WTC11 (cell line): ENCODE results near the gene KHK. TPM values are rescaled to one million over a fixed set of nuclear protein-coding genes. Genes with fewer than 3 reads are reported as not detected.

ENCODE experiments used
- ATAC-seq: fragments of 200-7000 bp; cut with Tn5 transposase; 2 replicates; pipeline ENCODE4 v1.10.0; 2021; ENCODE audit warnings: mild to moderate bottlenecking, moderate library complexity
- CTCF ChIA-PET: fragments of 300-600 bp; sonication (Branson Sonifier 250); formaldehyde crosslinking; loops from one replicate; lab custom pipeline; 2021; ENCODE audit warnings: antibody characterized with exemption; lab: Charles Lee
- POLR2A ChIA-PET: fragments of 350-600 bp; sonication (Branson Sonifier 250); formaldehyde crosslinking; loops from one replicate; lab custom pipeline; 2021; ENCODE audit warnings: antibody characterized with exemption; lab: Charles Lee
- DNase-seq: peaks from one replicate; pipeline ENCODE4 v3.0.0; 2021; ENCODE audit warnings: low spot score
- H3K27ac Mint-ChIP-seq: 2 replicates; pipeline ENCODE4 v1.8.0; 2021; ENCODE audit warnings: mixed read lengths
- H3K27me3 Mint-ChIP-seq: 2 replicates; pipeline ENCODE4 v1.8.0; 2021; ENCODE audit warnings: low read depth, mild to moderate bottlenecking, moderate library complexity, mixed read lengths
- H3K36me3 Mint-ChIP-seq: 2 replicates; pipeline ENCODE4 v1.8.0; 2021; ENCODE audit warnings: mixed read lengths
- H3K4me1 Mint-ChIP-seq: 2 replicates; pipeline ENCODE4 v1.8.0; 2022; ENCODE audit warnings: mixed read lengths
- H3K4me3 Mint-ChIP-seq: 2 replicates; pipeline ENCODE4 v1.8.0; 2021; ENCODE audit warnings: mild to moderate bottlenecking, moderate library complexity, mixed read lengths
- H3K9me3 Mint-ChIP-seq: 2 replicates; pipeline ENCODE4 v1.8.0; 2021; ENCODE audit warnings: mixed read lengths
- CBFB ChIP-seq: sonication (generic); formaldehyde crosslinking; IDR thresholded peaks from 2 replicates; pipeline ENCODE4 v1.8.1; 2022; ENCODE audit warnings: mild to moderate bottlenecking, low read depth, missing genetic modification reagents
- JUN ChIP-seq: sonication (generic); formaldehyde crosslinking; IDR thresholded peaks from 2 replicates; pipeline ENCODE4 v1.8.0; 2023; ENCODE audit warnings: mild to moderate bottlenecking, missing genetic modification reagents
- OVOL2 ChIP-seq: fragments of 250-450 bp; sonication (Bioruptor Pico); IDR thresholded peaks from 2 replicates; pipeline ENCODE4 v1.9.0; 2021; ENCODE audit warnings: mild to moderate bottlenecking, borderline replicate concordance
- SOX15 ChIP-seq: fragments of 250-450 bp; sonication (Bioruptor Pico); IDR thresholded peaks from 2 replicates; pipeline ENCODE4 v1.9.0; 2021; ENCODE audit warnings: mild to moderate bottlenecking
- ZNF121 ChIP-seq: sonication (generic); formaldehyde crosslinking; IDR thresholded peaks from 2 replicates; pipeline ENCODE4 v1.8.0; 2023; ENCODE audit warnings: missing genetic modification reagents
- ZNF396 ChIP-seq: fragments of 250-450 bp; sonication (Bioruptor Pico); IDR thresholded peaks from 2 replicates; pipeline ENCODE4 v1.8.0; 2021; ENCODE audit warnings: mild to moderate bottlenecking, moderate library complexity, borderline replicate concordance
- ZNF423 ChIP-seq: fragments of 250-450 bp; sonication (Bioruptor Pico); IDR thresholded peaks from 2 replicates; pipeline ENCODE4 v2.1.2; 2022; ENCODE audit warnings: mild to moderate bottlenecking, moderate library complexity
- total RNA-seq: library from RNA; stranded (reverse); gene quantifications from 3 replicates; pipeline ENCODE4 v1.2.3, GENCODE V29; 2021
- TF ChIP-seq, protein P1 (sequence below): sonication (generic); formaldehyde crosslinking; IDR thresholded peaks from 2 replicates; pipeline ENCODE4 v1.8.0; 2022; ENCODE audit warnings: mild to moderate bottlenecking, missing genetic modification reagents
- TF ChIP-seq, protein P2 (sequence below): sonication (generic); formaldehyde crosslinking; IDR thresholded peaks from 2 replicates; pipeline ENCODE4 v1.8.0; 2022; ENCODE audit warnings: mild to moderate bottlenecking, missing genetic modification reagents
- TF ChIP-seq, protein P3 (sequence below): sonication (generic); formaldehyde crosslinking; IDR thresholded peaks from 2 replicates; pipeline ENCODE4 v1.8.1; 2022; ENCODE audit warnings: mild to moderate bottlenecking, moderate library complexity, missing genetic modification reagents
- TF ChIP-seq, protein P4 (sequence below): sonication (generic); formaldehyde crosslinking; IDR thresholded peaks from 2 replicates; pipeline ENCODE4 v1.8.1; 2022; ENCODE audit warnings: mild to moderate bottlenecking, missing genetic modification reagents, moderate library complexity, borderline replicate concordance
- TF ChIP-seq, protein P5 (sequence below): sonication (generic); formaldehyde crosslinking; IDR thresholded peaks from 2 replicates; pipeline ENCODE4 v1.8.1; 2022; ENCODE audit warnings: missing genetic modification reagents, borderline replicate concordance
- TF ChIP-seq, protein P6 (sequence below): sonication (generic); formaldehyde crosslinking; IDR thresholded peaks from 2 replicates; pipeline ENCODE4 v1.8.0; 2023; ENCODE audit warnings: missing genetic modification reagents, mild to moderate bottlenecking, borderline replicate concordance

KHK gene
- total RNA-seq, 1 experiment from 2014 or later, result 17.4 TPM

DNA sequence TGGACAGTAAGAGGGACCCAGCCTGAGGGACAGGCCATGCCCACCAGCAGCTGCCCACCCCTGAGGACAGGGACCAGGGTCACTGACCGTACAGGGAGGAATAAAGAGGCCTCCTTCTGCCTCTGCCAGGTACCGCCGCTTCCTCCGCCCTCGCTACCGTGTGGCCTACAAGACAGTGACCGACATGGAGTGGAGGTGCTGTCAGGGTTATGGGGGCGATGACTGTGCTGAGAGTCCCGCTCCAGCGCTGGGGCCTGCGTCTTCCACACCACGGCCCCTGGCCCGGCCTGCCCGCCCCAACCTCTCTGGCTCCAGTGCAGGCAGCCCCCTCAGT is 6.0 kb upstream of the KHK start:
- H3K27ac Mint-ChIP-seq, result no peak overlapping the region
- ChIA-PET CTCF (interaction anchor here (0.7 to 1.7 kb wide), 13 partner anchors 9 to 234 kb away, joined by 3 to 29 read pairs (median 5); partner anchors contain the start of genes AGBL5 and OST4), POLR2A (interaction anchor here (1.0 to 1.3 kb wide), 3 partner anchors 8 to 30 kb away, joined by 3 to 5 read pairs (median 5); partner anchors contain the start of gene OST4)
- peaks cover 24% of the 10 kb centered on the region for H3K27me3 Mint-ChIP-seq
- H3K4me3 Mint-ChIP-seq, result no peak overlapping the region; the same call in 1 of the 2 replicates
- H3K9me3 Mint-ChIP-seq, result no peaks in the 10 kb centered on the region
- peaks cover 27% of the 10 kb centered on the region for H3K4me1 Mint-ChIP-seq
- DNase-seq (no peak), ATAC-seq (no peak)
- H3K36me3 Mint-ChIP-seq, result no peaks in the 10 kb centered on the region
- TF ChIP-seq, protein P1, sequence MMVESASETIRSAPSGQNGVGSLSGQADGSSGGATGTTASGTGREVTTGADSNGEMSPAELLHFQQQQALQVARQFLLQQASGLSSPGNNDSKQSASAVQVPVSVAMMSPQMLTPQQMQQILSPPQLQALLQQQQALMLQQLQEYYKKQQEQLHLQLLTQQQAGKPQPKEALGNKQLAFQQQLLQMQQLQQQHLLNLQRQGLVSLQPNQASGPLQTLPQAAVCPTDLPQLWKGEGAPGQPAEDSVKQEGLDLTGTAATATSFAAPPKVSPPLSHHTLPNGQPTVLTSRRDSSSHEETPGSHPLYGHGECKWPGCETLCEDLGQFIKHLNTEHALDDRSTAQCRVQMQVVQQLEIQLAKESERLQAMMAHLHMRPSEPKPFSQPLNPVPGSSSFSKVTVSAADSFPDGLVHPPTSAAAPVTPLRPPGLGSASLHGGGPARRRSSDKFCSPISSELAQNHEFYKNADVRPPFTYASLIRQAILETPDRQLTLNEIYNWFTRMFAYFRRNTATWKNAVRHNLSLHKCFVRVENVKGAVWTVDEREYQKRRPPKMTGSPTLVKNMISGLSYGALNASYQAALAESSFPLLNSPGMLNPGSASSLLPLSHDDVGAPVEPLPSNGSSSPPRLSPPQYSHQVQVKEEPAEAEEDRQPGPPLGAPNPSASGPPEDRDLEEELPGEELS, result no peak
- TF ChIP-seq ZNF423 (no peak), ZNF396 (CRISPR knock-in tag) (no peak), OVOL2 (CRISPR knock-in tag) (no peak), SOX15 (CRISPR knock-in tag) (no peak), ZNF121 (no peak)
- TF ChIP-seq, protein P2, sequence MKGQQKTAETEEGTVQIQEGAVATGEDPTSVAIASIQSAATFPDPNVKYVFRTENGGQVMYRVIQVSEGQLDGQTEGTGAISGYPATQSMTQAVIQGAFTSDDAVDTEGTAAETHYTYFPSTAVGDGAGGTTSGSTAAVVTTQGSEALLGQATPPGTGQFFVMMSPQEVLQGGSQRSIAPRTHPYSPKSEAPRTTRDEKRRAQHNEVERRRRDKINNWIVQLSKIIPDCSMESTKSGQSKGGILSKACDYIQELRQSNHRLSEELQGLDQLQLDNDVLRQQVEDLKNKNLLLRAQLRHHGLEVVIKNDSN (CRISPR knock-in tag), result no peak
- TF ChIP-seq, protein P3, sequence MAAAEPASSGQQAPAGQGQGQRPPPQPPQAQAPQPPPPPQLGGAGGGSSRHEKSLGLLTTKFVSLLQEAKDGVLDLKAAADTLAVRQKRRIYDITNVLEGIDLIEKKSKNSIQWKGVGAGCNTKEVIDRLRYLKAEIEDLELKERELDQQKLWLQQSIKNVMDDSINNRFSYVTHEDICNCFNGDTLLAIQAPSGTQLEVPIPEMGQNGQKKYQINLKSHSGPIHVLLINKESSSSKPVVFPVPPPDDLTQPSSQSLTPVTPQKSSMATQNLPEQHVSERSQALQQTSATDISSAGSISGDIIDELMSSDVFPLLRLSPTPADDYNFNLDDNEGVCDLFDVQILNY (CRISPR knock-in tag), result no peak
- TF ChIP-seq, protein P4, sequence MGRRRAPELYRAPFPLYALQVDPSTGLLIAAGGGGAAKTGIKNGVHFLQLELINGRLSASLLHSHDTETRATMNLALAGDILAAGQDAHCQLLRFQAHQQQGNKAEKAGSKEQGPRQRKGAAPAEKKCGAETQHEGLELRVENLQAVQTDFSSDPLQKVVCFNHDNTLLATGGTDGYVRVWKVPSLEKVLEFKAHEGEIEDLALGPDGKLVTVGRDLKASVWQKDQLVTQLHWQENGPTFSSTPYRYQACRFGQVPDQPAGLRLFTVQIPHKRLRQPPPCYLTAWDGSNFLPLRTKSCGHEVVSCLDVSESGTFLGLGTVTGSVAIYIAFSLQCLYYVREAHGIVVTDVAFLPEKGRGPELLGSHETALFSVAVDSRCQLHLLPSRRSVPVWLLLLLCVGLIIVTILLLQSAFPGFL (CRISPR knock-in tag), result no peak

DNA sequence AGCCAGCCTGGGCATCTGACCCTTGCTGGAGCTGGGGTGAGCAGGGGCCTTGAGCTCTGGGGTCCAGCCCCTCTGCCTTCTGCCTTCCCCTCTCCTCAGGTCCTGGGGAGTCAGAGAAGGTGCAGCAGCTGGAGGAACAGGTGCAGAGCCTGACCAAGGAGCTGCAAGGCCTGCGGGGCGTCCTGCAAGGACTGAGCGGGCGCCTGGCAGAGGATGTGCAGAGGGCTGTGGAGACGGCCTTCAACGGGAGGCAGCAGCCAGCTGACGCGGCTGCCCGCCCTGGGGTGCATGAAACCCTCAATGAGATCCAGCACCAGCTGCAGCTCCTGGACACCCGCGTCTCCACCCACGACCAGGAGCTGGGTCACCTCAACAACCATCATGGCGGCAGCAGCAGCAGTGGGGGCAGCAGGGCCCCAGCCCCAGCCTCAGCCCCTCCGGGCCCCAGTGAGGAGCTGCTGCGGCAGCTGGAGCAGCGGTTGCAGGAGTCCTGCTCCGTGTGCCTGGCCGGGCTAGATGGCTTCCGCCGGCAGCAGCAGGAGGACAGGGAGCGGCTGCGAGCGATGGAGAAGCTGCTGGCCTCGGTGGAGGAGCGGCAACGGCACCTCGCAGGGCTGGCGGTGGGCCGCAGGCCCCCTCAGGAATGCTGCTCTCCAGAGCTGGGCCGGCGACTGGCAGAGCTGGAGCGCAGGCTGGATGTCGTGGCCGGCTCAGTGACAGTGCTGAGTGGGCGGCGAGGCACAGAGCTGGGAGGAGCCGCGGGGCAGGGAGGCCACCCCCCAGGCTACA is 4.4 kb upstream of the KHK start:
- Mint-ChIP-seq H3K27ac (no peak overlapping the region), H3K36me3 (no peaks in the 10 kb centered on the region), H3K4me3 (no peak overlapping the region)
- ATAC-seq, result no peak
- ChIA-PET CTCF (interaction anchor here (0.6 to 6.4 kb wide), 5 partner anchors 9 to 219 kb away, joined by 3 to 50 read pairs (median 4); partner anchors contain the start of genes AGBL5 and OST4), POLR2A (interaction anchor here (0.5 to 2.6 kb wide), 2 partner anchors 10 to 248 kb away, joined by 6 to 11 read pairs; partner anchors contain the start of gene OST4)
- DNase-seq, result no peak
- TF ChIP-seq, protein P1, result no peak
- no peak for TF ChIP-seq CBFB (CRISPR knock-in tag)
- TF ChIP-seq, all 79 proteins: peak for 0
- H3K4me1 Mint-ChIP-seq, result peaks cover 29% of the 10 kb centered on the region
- H3K27me3 Mint-ChIP-seq, result peaks cover 19% of the 10 kb centered on the region
- H3K9me3 Mint-ChIP-seq, result no peaks in the 10 kb centered on the region

DNA sequence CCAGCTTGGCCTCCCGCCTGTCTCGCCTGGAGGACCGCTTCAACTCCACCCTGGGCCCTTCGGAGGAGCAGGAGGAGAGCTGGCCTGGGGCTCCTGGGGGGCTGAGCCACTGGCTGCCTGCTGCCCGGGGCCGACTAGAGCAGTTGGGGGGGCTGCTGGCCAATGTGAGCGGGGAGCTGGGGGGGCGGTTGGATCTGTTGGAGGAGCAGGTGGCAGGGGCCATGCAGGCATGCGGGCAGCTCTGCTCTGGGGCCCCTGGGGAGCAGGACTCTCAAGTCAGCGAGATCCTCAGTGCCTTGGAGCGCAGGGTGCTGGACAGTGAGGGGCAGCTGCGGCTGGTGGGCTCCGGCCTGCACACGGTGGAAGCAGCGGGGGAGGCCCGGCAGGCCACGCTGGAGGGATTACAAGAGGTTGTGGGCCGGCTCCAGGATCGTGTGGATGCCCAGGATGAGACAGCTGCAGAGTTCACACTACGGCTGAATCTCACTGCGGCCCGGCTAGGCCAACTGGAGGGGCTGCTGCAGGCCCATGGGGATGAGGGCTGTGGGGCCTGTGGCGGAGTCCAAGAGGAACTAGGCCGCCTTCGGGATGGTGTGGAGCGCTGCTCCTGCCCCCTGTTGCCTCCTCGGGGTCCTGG is 3.7 kb upstream of the KHK start:
- ATAC-seq (no peak), DNase-seq (no peak)
- POLR2A ChIA-PET, result interaction anchor here (0.6 to 2.6 kb wide), 3 partner anchors 11 to 209 kb away, joined by 3 to 11 read pairs (median 3); partner anchors contain the start of genes AGBL5 and OST4
- Mint-ChIP-seq H3K36me3 (no peaks in the 10 kb centered on the region), H3K4me3 (no peak overlapping the region), H3K27me3 (peaks cover 22% of the 10 kb centered on the region), H3K4me1 (peaks cover 35% of the 10 kb centered on the region), H3K27ac (no peak overlapping the region), H3K9me3 (no peaks in the 10 kb centered on the region)
- CTCF ChIA-PET, result interaction anchor here (0.6 to 6.4 kb wide), 7 partner anchors 10 to 218 kb away, joined by 3 to 50 read pairs (median 4); partner anchors contain the start of genes AGBL5 and OST4
- TF ChIP-seq, protein P5, sequence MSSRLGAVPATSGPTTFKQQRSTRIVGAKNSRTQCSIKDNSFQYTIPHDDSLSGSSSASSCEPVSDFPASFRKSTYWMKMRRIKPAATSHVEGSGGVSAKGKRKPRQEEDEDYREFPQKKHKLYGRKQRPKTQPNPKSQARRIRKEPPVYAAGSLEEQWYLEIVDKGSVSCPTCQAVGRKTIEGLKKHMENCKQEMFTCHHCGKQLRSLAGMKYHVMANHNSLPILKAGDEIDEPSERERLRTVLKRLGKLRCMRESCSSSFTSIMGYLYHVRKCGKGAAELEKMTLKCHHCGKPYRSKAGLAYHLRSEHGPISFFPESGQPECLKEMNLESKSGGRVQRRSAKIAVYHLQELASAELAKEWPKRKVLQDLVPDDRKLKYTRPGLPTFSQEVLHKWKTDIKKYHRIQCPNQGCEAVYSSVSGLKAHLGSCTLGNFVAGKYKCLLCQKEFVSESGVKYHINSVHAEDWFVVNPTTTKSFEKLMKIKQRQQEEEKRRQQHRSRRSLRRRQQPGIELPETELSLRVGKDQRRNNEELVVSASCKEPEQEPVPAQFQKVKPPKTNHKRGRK, result no peak
- TF ChIP-seq, protein P6, sequence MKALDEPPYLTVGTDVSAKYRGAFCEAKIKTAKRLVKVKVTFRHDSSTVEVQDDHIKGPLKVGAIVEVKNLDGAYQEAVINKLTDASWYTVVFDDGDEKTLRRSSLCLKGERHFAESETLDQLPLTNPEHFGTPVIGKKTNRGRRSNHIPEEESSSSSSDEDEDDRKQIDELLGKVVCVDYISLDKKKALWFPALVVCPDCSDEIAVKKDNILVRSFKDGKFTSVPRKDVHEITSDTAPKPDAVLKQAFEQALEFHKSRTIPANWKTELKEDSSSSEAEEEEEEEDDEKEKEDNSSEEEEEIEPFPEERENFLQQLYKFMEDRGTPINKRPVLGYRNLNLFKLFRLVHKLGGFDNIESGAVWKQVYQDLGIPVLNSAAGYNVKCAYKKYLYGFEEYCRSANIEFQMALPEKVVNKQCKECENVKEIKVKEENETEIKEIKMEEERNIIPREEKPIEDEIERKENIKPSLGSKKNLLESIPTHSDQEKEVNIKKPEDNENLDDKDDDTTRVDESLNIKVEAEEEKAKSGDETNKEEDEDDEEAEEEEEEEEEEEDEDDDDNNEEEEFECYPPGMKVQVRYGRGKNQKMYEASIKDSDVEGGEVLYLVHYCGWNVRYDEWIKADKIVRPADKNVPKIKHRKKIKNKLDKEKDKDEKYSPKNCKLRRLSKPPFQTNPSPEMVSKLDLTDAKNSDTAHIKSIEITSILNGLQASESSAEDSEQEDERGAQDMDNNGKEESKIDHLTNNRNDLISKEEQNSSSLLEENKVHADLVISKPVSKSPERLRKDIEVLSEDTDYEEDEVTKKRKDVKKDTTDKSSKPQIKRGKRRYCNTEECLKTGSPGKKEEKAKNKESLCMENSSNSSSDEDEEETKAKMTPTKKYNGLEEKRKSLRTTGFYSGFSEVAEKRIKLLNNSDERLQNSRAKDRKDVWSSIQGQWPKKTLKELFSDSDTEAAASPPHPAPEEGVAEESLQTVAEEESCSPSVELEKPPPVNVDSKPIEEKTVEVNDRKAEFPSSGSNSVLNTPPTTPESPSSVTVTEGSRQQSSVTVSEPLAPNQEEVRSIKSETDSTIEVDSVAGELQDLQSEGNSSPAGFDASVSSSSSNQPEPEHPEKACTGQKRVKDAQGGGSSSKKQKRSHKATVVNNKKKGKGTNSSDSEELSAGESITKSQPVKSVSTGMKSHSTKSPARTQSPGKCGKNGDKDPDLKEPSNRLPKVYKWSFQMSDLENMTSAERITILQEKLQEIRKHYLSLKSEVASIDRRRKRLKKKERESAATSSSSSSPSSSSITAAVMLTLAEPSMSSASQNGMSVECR (CRISPR knock-in tag), result no peak
- TF ChIP-seq, protein P4 (CRISPR knock-in tag), result no peak
- TF ChIP-seq JUN (CRISPR knock-in tag), result no peak
